Neural cell (in vitro differentiated cells): ENCODE data around the gene PTPN7.

ENCODE experiments used
- EP300 ChIP-seq: fragments of 450-650 bp; conservative IDR thresholded peaks from 2 replicates; pipeline ENCODE4 v1.6.1; 2014; ENCODE audit warnings: antibody characterized with exemption, mild to moderate bottlenecking, moderate library complexity; ENCODE audit not compliant: poor library complexity, severe bottlenecking
- EZH2 ChIP-seq: fragments of 200-600, 300-800 bp; shearing (Covaris generic), sonication (generic); IDR thresholded peaks from 2 replicates; pipeline ENCODE4 v1.6.1; 2014; ENCODE audit warnings: antibody characterized with exemption, low read length, borderline replicate concordance, mild to moderate bottlenecking; ENCODE audit not compliant: insufficient read depth, poor library complexity, severe bottlenecking
- POLR2AphosphoS5 ChIP-seq: IDR thresholded peaks from 2 replicates; pipeline ENCODE4 v1.6.1; 2012
- SMC3 ChIP-seq: fragments of 450-650 bp; conservative IDR thresholded peaks from 2 replicates; pipeline ENCODE4 v1.6.1; 2014; ENCODE audit warnings: antibody characterized with exemption, mild to moderate bottlenecking, moderate library complexity; ENCODE audit not compliant: poor library complexity
- TF ChIP-seq, protein P1 (sequence below): IDR thresholded peaks from 2 replicates; pipeline ENCODE4 v1.6.1; 2012; ENCODE audit warnings: borderline replicate concordance
- TF ChIP-seq, protein P2 (sequence below): fragments of 450-650 bp; IDR thresholded peaks from 2 replicates; pipeline ENCODE4 v1.5.1; 2014; ENCODE audit warnings: antibody characterized with exemption, mild to moderate bottlenecking, moderate library complexity; ENCODE audit not compliant: poor library complexity, severe bottlenecking

DNA sequence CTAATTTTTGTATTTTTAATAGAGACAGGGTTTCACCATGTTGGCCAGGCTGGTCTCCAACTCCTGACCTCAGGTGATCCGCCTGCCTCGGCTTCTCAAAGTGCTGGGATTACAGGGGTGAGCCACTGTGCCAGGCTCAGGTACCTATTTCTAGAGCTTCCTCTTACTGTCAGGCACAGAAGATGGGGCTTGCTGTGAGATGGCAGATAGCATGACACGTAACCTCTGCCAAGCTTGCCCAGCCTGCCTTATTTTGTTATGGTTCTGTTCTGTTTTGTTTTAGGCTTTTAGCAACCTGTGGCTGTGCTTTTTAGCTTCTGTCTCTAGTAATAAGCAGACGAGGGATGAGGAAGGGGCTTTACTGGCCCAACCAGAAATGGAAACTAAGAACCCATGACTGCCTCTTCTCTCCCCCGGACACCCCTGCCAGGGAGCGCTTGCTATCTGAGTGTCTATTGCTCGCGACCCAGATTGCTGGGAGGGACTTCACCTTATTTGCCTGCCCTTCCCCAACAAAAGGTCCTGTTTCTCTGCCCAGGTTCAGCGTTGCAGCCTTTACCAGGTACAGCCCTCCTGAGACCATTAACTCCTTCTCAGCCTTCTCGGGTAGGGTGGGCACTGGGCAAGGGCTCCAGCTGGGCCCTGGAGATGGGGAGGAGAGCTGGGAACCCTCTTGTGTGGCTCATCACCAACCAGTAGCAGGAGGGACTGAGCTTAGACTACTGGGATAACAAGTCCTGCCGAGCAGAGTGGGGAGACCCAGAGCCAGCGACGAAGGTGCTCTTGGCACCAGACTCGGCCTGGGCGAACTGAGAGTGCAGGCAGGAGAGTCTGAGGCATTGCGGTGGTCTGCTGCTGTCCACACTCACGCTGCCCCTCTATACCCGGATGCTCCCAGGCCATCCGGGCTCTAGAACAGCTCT, 19.7 kb upstream of the PTPN7 start:
- TF ChIP-seq EP300: no peak
- TF ChIP-seq, protein P1, sequence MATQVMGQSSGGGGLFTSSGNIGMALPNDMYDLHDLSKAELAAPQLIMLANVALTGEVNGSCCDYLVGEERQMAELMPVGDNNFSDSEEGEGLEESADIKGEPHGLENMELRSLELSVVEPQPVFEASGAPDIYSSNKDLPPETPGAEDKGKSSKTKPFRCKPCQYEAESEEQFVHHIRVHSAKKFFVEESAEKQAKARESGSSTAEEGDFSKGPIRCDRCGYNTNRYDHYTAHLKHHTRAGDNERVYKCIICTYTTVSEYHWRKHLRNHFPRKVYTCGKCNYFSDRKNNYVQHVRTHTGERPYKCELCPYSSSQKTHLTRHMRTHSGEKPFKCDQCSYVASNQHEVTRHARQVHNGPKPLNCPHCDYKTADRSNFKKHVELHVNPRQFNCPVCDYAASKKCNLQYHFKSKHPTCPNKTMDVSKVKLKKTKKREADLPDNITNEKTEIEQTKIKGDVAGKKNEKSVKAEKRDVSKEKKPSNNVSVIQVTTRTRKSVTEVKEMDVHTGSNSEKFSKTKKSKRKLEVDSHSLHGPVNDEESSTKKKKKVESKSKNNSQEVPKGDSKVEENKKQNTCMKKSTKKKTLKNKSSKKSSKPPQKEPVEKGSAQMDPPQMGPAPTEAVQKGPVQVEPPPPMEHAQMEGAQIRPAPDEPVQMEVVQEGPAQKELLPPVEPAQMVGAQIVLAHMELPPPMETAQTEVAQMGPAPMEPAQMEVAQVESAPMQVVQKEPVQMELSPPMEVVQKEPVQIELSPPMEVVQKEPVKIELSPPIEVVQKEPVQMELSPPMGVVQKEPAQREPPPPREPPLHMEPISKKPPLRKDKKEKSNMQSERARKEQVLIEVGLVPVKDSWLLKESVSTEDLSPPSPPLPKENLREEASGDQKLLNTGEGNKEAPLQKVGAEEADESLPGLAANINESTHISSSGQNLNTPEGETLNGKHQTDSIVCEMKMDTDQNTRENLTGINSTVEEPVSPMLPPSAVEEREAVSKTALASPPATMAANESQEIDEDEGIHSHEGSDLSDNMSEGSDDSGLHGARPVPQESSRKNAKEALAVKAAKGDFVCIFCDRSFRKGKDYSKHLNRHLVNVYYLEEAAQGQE: no peak
- no peak for TF ChIP-seq POLR2AphosphoS5
- TF ChIP-seq, protein P2, sequence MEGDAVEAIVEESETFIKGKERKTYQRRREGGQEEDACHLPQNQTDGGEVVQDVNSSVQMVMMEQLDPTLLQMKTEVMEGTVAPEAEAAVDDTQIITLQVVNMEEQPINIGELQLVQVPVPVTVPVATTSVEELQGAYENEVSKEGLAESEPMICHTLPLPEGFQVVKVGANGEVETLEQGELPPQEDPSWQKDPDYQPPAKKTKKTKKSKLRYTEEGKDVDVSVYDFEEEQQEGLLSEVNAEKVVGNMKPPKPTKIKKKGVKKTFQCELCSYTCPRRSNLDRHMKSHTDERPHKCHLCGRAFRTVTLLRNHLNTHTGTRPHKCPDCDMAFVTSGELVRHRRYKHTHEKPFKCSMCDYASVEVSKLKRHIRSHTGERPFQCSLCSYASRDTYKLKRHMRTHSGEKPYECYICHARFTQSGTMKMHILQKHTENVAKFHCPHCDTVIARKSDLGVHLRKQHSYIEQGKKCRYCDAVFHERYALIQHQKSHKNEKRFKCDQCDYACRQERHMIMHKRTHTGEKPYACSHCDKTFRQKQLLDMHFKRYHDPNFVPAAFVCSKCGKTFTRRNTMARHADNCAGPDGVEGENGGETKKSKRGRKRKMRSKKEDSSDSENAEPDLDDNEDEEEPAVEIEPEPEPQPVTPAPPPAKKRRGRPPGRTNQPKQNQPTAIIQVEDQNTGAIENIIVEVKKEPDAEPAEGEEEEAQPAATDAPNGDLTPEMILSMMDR: no peak
- no peak for TF ChIP-seq EZH2
- no peak for TF ChIP-seq SMC3
